RWPE1 (cell line): ENCODE measurements around the gene RBFOX1.

ENCODE experiments used
- CTCF ChIA-PET: fragments of 350-600 bp; sonication (Branson Sonifier 250); formaldehyde crosslinking; extraction: SDS; loops from one replicate; lab custom pipeline; 2021; lab: Yijun Ruan, JAX
- POLR2A ChIA-PET: fragments of 400-600 bp; formaldehyde crosslinking; extraction: SDS; loops from one replicate; lab custom pipeline; 2020; ENCODE audit warnings: antibody characterized with exemption; ENCODE audit not compliant: low non-redundant PET; lab: Yijun Ruan, JAX
- DNase-seq: peaks from one replicate; pipeline ENCODE4 v3.0.0; 2012; ENCODE audit warnings: low spot score
- H3K27ac ChIP-seq: fragments of 450-650 bp; 2 replicates; pipeline ENCODE4 v1.5.1; 2017
- CTCF ChIP-seq: fragments of 450-650 bp; conservative IDR thresholded peaks from 2 replicates; pipeline ENCODE4 v1.5.1; 2017; ENCODE audit warnings: low read depth, mild to moderate bottlenecking

The RBFOX1 gene

GRCh38 chr16:7399296-7399695 is 66.7 kb downstream of the RBFOX1 start:
- CTCF ChIA-PET = interaction anchor here (0.6 kb wide), 1 partner anchor 1433 kb away, joined by 3 read pairs; no protein-coding TSS in a partner anchor
- no peak overlapping the region for H3K27ac ChIP-seq
- no peak for DNase-seq
- no peak for TF ChIP-seq CTCF
- POLR2A ChIA-PET = no interaction called here

- TF ChIP-seq CTCF = no peak
- ChIA-PET CTCF (no interaction called here), POLR2A (no interaction called here)
- DNase-seq = no peak
- H3K27ac ChIP-seq = no peak overlapping the region
Measured at GRCh38 chr16:7400117-7400890, 67.7 kb downstream of the RBFOX1 start.

- no peak for TF ChIP-seq CTCF
- H3K27ac ChIP-seq = no peak overlapping the region
- CTCF ChIA-PET = interaction anchor here (0.6 kb wide), 1 partner anchor 12 kb away, joined by 4 read pairs; no protein-coding TSS in a partner anchor
- no peak for DNase-seq
- POLR2A ChIA-PET = no interaction called here
Measured at GRCh38 chr16:7404217-7404616, 71.6 kb downstream of the RBFOX1 start.

- DNase-seq = no peak
- POLR2A ChIA-PET = no interaction called here
- H3K27ac ChIP-seq = no peak overlapping the region
- no peak for TF ChIP-seq CTCF
- CTCF ChIA-PET = interaction anchor here (0.6 to 0.8 kb wide), 3 partner anchors 9 to 812 kb away, joined by 4 to 6 read pairs (median 4); no protein-coding TSS in a partner anchor
Measured at GRCh38 chr16:7405166-7405565, 72.5 kb downstream of the RBFOX1 start.

- DNase-seq = no peak
- no peak overlapping the region for H3K27ac ChIP-seq
- CTCF ChIA-PET = no interaction called here
- no peak for TF ChIP-seq CTCF
- POLR2A ChIA-PET = no interaction called here
Measured at GRCh38 chr16:7408700-7409365, 76.2 kb downstream of the RBFOX1 start.

GRCh38 chr16:7419441-7419840 is 86.8 kb downstream of the RBFOX1 start:
- DNase-seq = no peak
- TF ChIP-seq CTCF = no peak
- H3K27ac ChIP-seq = no peak overlapping the region
- ChIA-PET POLR2A (no interaction called here), CTCF (no interaction called here)
